ENCODE data around the gene PRDM11.

PRDM11 gene

DNA sequence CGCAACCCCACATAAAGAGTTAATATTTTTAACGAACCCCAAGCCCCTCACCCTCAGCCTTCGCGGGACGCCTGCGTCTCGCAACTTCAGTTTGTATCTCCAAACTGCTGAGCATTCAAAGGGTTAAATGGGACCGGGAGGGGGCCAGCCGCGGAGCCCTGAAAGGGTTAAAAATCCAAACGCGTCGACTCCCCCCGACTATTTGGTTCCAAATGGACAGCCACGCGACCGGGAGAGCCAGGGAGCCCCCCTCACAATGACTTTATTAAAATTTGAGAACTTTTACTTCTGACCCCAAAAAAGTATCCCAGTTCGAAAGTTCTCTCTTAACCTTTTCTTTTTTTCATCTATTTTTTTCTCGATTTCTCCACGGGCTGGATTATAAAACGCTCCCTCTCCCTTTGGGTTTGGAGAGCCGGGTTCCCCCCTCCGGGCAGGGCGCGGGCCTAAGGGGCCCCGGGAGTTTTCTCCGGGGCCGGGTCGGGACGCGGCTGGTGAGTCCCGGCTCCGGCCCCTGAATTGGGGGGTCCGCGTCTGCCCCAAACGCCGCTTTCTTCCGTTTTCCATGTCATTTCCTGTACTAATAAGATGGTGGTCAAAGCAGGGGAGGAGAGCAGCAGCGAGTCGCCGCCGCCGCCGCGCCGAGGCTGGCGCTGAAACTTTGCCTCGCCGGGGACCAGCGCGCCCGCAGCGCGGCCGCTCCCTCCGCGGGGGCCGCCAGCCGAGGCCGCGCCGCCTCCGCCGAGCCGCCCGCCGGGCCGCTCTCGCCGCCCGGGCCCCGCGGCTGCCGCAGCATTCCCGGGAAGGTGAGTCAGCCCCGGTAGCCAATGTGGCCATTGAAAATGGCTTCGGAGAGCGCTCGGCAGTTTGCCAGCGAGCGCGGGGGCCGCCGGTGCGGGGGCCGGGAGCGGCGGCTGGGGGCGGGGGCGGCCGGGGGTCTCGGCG, at the start of gene PRDM11:
PRDM11 (plus strand) TSS at position 568 of the 945 bp plus-strand sequence. CDS start 35,128 bp downstream, outside the sequence.
- peak within 1 kb of the TSS; percentile 55 for H3K4me3 ChIP-seq (ENCODE audit: low read depth, low read length)
- DNase-seq (ENCODE audit: low read depth) = peak; percentile 52
- TF ChIP-seq, protein P1, sequence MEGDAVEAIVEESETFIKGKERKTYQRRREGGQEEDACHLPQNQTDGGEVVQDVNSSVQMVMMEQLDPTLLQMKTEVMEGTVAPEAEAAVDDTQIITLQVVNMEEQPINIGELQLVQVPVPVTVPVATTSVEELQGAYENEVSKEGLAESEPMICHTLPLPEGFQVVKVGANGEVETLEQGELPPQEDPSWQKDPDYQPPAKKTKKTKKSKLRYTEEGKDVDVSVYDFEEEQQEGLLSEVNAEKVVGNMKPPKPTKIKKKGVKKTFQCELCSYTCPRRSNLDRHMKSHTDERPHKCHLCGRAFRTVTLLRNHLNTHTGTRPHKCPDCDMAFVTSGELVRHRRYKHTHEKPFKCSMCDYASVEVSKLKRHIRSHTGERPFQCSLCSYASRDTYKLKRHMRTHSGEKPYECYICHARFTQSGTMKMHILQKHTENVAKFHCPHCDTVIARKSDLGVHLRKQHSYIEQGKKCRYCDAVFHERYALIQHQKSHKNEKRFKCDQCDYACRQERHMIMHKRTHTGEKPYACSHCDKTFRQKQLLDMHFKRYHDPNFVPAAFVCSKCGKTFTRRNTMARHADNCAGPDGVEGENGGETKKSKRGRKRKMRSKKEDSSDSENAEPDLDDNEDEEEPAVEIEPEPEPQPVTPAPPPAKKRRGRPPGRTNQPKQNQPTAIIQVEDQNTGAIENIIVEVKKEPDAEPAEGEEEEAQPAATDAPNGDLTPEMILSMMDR (IDR thresholded peaks at IDR 0.05; ENCODE audit: low read depth, low read length, missing control alignments) = no peak
- in situ Hi-C loops (cut with HindIII; ENCODE audit: low sequenced_read_pairs) = no loop called here

DNA sequence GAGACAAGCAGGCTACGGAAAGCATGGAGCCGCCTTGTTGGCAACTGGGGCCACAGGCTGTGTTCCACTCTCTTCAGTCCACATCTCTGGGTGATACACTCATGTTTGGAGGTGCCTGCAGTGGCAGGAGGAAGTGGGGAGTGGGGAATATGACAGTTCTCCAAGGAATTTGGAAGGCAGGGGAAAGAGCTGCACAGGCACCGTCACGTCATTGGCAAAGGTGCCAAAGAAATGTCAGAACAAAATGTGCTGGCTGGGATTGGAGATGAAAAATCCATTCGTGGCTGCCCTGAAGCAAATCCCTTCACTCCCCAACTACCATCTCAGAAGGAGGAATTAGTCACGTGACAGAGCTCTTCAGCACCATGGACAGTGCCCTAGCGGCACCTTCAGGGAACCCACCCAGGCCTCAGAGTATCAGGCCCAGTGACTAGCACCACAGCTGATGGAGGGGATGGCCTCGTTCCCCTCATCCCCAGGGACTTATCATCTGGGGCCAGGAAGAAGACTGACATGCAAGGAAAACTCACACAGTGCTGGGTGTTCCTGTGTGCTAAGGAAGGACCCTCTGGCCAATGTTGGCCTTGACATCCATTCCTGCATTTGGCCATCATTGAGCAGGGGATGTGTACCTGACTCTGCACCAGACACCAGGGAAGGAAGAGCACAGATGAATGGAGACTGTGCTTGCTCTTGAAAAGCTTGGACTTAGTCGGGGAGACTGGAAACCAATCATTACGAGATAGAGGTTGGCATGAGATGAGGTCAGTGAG, 48.5 kb upstream of the PRDM11 start:
- H3K4me3 ChIP-seq (ENCODE audit: low read depth, low read length) = no peak overlapping the region
- in situ Hi-C loops (cut with HindIII; ENCODE audit: low sequenced_read_pairs) = loop anchor here (5.0 to 10.0 kb wide), 2 partner anchors 36 to 163 kb away; no protein-coding TSS in a partner anchor
- DNase-seq (ENCODE audit: low read depth) = peak; percentile 27
- TF ChIP-seq, protein P1 (IDR thresholded peaks at IDR 0.05; ENCODE audit: low read depth, low read length, missing control alignments) = no peak

DNA sequence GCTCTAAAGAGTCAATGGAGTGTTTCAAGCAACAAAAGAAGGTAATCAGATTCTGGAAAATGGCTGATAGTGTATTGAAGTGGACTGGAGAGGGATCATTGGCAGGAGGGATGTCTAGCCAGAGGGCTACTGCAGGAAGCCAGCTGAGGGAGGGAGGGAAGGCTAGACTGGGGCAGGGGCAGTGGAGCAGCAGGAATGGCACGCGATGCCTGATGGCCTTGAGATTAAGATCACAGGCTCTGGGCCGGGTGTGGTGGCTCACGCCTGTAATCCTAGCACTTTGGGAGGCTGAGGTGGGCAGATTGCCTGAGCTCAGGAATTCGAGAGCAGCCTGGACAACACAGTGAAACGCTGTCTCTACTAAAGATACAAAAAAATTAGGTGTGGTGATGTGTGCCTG, 47.5 kb upstream of the PRDM11 start:
- TF ChIP-seq, protein P1 (IDR thresholded peaks at IDR 0.05; ENCODE audit: low read depth, low read length, missing control alignments) = no peak
- in situ Hi-C loops (cut with HindIII; ENCODE audit: low sequenced_read_pairs) = loop anchor here (5.0 to 10.0 kb wide), 2 partner anchors 37 to 164 kb away; no protein-coding TSS in a partner anchor
- no peak overlapping the region for H3K4me3 ChIP-seq (ENCODE audit: low read depth, low read length)
- no peak for DNase-seq (ENCODE audit: low read depth)

DNA sequence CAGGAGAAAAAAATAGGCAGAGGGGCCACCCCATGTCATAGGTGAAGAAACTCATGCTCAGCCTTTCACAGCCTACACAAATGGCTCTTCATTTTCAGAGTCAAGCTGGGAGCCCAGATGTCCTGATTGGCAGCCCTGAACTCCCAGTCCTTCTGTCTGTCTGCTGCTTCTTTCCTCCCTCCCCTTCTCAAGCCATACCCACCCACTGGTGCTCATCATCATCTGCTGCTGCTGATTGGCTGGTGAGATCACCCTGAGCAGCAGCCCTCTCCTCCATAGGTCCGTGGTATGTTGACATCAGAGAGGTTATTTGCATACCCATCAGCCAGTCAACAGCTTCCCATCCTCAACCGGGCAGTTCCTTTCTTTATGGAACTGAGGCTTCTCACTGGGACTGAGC, 46.1 kb upstream of the PRDM11 start:
- no peak overlapping the region for H3K4me3 ChIP-seq (ENCODE audit: low read depth, low read length)
- TF ChIP-seq, protein P1 (IDR thresholded peaks at IDR 0.05; ENCODE audit: low read depth, low read length, missing control alignments) = no peak
- in situ Hi-C loops (cut with HindIII; ENCODE audit: low sequenced_read_pairs) = no loop called here
- DNase-seq (ENCODE audit: low read depth) = no peak

DNA sequence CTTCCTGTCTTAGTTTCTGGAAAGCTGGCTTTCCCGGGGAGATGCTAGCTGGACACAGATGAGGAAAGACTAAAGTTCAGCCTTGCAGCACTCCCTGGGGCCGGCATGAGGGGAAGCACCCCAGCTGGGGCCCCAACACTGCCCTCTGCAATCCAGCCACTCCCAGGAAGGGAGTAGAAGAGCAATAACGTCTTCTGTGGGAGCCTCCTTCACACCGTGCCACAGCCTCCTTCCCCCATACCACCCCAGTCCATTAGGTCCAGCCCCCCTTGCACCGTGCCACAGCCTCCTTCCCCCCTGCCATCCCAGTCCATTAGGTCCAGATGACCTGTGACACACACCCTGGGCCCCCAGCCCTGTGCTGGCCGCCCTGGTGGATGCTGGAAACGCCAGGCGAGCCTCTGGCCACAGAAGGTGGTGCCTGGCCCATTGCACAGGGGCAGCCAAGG, 44.1 kb upstream of the PRDM11 start:
- H3K4me3 ChIP-seq (ENCODE audit: low read depth, low read length) = no peak overlapping the region
- in situ Hi-C loops (cut with HindIII; ENCODE audit: low sequenced_read_pairs) = no loop called here
- no peak for DNase-seq (ENCODE audit: low read depth)
- TF ChIP-seq, protein P1 (IDR thresholded peaks at IDR 0.05; ENCODE audit: low read depth, low read length, missing control alignments) = no peak

Data from astrocyte of the cerebellum (primary cell).